OCI-LY7 (cell line): ENCODE measurements around the gene DUSP7. TPM values are rescaled to one million over a fixed set of nuclear protein-coding genes. Genes with fewer than 3 reads are reported as not detected.

Source experiments
- BruUV-seq: library from RNA; stranded (reverse); fragments of 400-500 nt; replicated peaks from 2 replicates; lab custom pipeline; 2021; lab: Mats Ljungman, UMichigan
- CTCF ChIA-PET: fragments of 300-600 bp; sonication (Branson Sonifier 250); formaldehyde crosslinking; loops from one replicate; lab custom pipeline; 2022; ENCODE audit warnings: antibody characterized with exemption; ENCODE audit not compliant: unreplicated experiment; lab: Charles Lee
- POLR2A ChIA-PET: fragments of 300-600 bp; sonication (Branson Sonifier 250); formaldehyde crosslinking; loops from one replicate; lab custom pipeline; 2022; ENCODE audit warnings: antibody characterized with exemption; lab: Charles Lee
- DNase-seq: peaks from one replicate; pipeline ENCODE4 v3.0.0-alpha.2; 2015; ENCODE audit warnings: low spot score
- H2AFZ ChIP-seq: fragments of 200-600 bp; sonication (generic), shearing (Covaris generic); 2 replicates; pipeline ENCODE4 v1.6.1; 2014; ENCODE audit warnings: mild to moderate bottlenecking, antibody characterized with exemption, low read length, moderate library complexity
- H3K27ac ChIP-seq: fragments of 200-600 bp; sonication (generic); 2 replicates; pipeline ENCODE4 v1.5.1; 2014; ENCODE audit warnings: mixed run types, low read depth, mild to moderate bottlenecking, moderate library complexity, low read length, inconsistent platforms; ENCODE audit not compliant: poor library complexity, severe bottlenecking
- H3K36me3 ChIP-seq: fragments of 200-600 bp; sonication (generic); 2 replicates; pipeline ENCODE4 v1.6.1; 2014; ENCODE audit warnings: mild to moderate bottlenecking, antibody characterized with exemption, low read length, moderate library complexity, mixed read lengths; ENCODE audit not compliant: insufficient read depth
- H3K4me1 ChIP-seq: fragments of 200-600 bp; sonication (generic); 2 replicates; pipeline ENCODE4 v1.5.1; 2014; ENCODE audit warnings: mild to moderate bottlenecking, low read length; ENCODE audit not compliant: insufficient read depth, poor library complexity, severe bottlenecking
- H3K4me2 ChIP-seq: fragments of 200-600 bp; sonication (generic); 2 replicates; pipeline ENCODE4 v1.6.1; 2014; ENCODE audit warnings: mild to moderate bottlenecking, low read length
- H3K4me3 ChIP-seq: fragments of 200-600 bp; sonication (generic); 2 replicates; pipeline ENCODE4 v1.5.1; 2014; ENCODE audit warnings: mild to moderate bottlenecking, low read depth, low read length; ENCODE audit not compliant: poor library complexity, severe bottlenecking
- H3K79me2 ChIP-seq: fragments of 200-600 bp; sonication (generic); 2 replicates; pipeline ENCODE4 v1.6.1; 2016; ENCODE audit warnings: low read depth, mild to moderate bottlenecking, low read length, moderate library complexity, mixed read lengths; ENCODE audit not compliant: insufficient read depth
- H3K9me2 ChIP-seq: fragments of 200-600 bp; sonication (generic); 2 replicates; pipeline ENCODE4 v1.6.1; 2016; ENCODE audit warnings: mild to moderate bottlenecking, low read length, mixed read lengths; ENCODE audit not compliant: insufficient read depth
- H3K9me3 ChIP-seq: fragments of 200-600 bp; sonication (generic); 2 replicates; pipeline ENCODE4 v1.6.1; 2014; ENCODE audit warnings: mild to moderate bottlenecking, mixed run types, low read length, mixed read lengths
- H4K20me1 ChIP-seq: fragments of 200-600 bp; sonication (generic); 2 replicates; pipeline ENCODE4 v1.6.1; 2014; ENCODE audit warnings: mild to moderate bottlenecking, antibody characterized with exemption, low read length, moderate library complexity, mixed read lengths; ENCODE audit not compliant: insufficient read depth
- CTCF ChIP-seq: fragments of 200-600 bp; sonication (generic); conservative IDR thresholded peaks from 2 replicates; pipeline ENCODE4 v1.5.1; 2014; ENCODE audit warnings: mild to moderate bottlenecking, antibody characterized with exemption, low read length, moderate library complexity, mixed read lengths
- EZH2phosphoT487 ChIP-seq: fragments of 200-600 bp; sonication (generic); IDR thresholded peaks from 2 replicates; pipeline ENCODE4 v1.6.1; 2018; ENCODE audit warnings: low read depth, borderline replicate concordance, mild to moderate bottlenecking, mixed run types, antibody characterized with exemption, low read length, moderate library complexity, mixed read lengths
- intact Hi-C: fragments of 100-400 bp; cut with micrococcal nuclease; formaldehyde crosslinking; loops from one replicate; pipeline ENCODE4 v1.10.0; 2022; ENCODE audit not compliant: unreplicated experiment
- total RNA-seq, 2 experiments: library from RNA; depleted of rRNA in 1 of 2; stranded (reverse); fragments of >200 nt in 1 of 2; shearing (Covaris generic) in 1 of 2; gene quantifications; 2 replicates each; pipeline ENCODE4 v1.2.3, GENCODE V29; 2014 to 2022

The DUSP7 gene
- total RNA-seq, 2 experiments from 2014 or later = 11.4 to 14.4 TPM

GRCh38 chr3:52036829-52037228 is 19.5 kb downstream of the DUSP7 start:
- intact Hi-C loops = no loop called here
- DNase-seq = peak; percentile 40

GRCh38 chr3:52036222-52036694 is 20.1 kb downstream of the DUSP7 start:
- BruUV-seq = no TSS peak
- intact Hi-C loops = no loop called here
- Histone ChIP-seq H3K9me3 (no peaks in the 10 kb centered on the region), H3K4me2 (no peak overlapping the region), H3K4me1 (no peaks in the 10 kb centered on the region), H4K20me1 (no peaks in the 10 kb centered on the region), H3K27ac (no peak overlapping the region), H3K9me2 (no peaks in the 10 kb centered on the region), H3K79me2 (no peaks in the 10 kb centered on the region), H3K36me3 (no peaks in the 10 kb centered on the region), H2AFZ (no peak overlapping the region), H3K4me3 (no peak overlapping the region)
- ChIA-PET POLR2A (interaction anchor here (0.7 to 0.9 kb wide), 2 partner anchors 41 to 42 kb away, joined by 3 read pairs; partner anchors contain the start of gene RPL29), CTCF (no interaction called here)
- DNase-seq = no peak
- no peak for TF ChIP-seq EZH2phosphoT487
- no peak for TF ChIP-seq CTCF

More at GRCh38 chr3:52036829-52037228, 19.5 kb downstream of the DUSP7 start:
- H3K79me2 ChIP-seq = no peaks in the 10 kb centered on the region
- H4K20me1 ChIP-seq = no peaks in the 10 kb centered on the region
- no peak overlapping the region for H3K4me3 ChIP-seq
- no peaks in the 10 kb centered on the region for H3K4me1 ChIP-seq
- H2AFZ ChIP-seq = no peak overlapping the region
- TF ChIP-seq EZH2phosphoT487 (no peak), CTCF (peak; percentile 44; the same call in 1 of the 2 replicates)
- no TSS peak for BruUV-seq
- H3K36me3 ChIP-seq = no peaks in the 10 kb centered on the region
- H3K9me3 ChIP-seq = no peaks in the 10 kb centered on the region
- no peaks in the 10 kb centered on the region for H3K9me2 ChIP-seq
- no peak overlapping the region for H3K4me2 ChIP-seq
- CTCF ChIA-PET = no interaction called here
- H3K27ac ChIP-seq = no peak overlapping the region
- POLR2A ChIA-PET = interaction anchor here (0.7 to 0.9 kb wide), 2 partner anchors 41 to 43 kb away, joined by 3 read pairs; partner anchors contain the start of gene RPL29

- no peak overlapping the region for H3K27ac ChIP-seq
- CTCF ChIA-PET = no interaction called here
- H3K4me1 ChIP-seq = no peaks in the 10 kb centered on the region
- DNase-seq = no peak
- POLR2A ChIA-PET = no interaction called here
- H3K79me2 ChIP-seq = no peaks in the 10 kb centered on the region
- BruUV-seq = no TSS peak
- no peaks in the 10 kb centered on the region for H3K36me3 ChIP-seq
- no peaks in the 10 kb centered on the region for H4K20me1 ChIP-seq
- intact Hi-C loops = no loop called here
- H3K9me2 ChIP-seq = no peaks in the 10 kb centered on the region
- no peak overlapping the region for H2AFZ ChIP-seq
- H3K9me3 ChIP-seq = no peaks in the 10 kb centered on the region
- TF ChIP-seq EZH2phosphoT487 (no peak), CTCF (no peak)
- no peak overlapping the region for H3K4me2 ChIP-seq
- no peak overlapping the region for H3K4me3 ChIP-seq
Observed at GRCh38 chr3:52034651-52035050, 21.7 kb downstream of the DUSP7 start.
